ENCODE measurements around the gene RABAC1.

The RABAC1 gene

DNA sequence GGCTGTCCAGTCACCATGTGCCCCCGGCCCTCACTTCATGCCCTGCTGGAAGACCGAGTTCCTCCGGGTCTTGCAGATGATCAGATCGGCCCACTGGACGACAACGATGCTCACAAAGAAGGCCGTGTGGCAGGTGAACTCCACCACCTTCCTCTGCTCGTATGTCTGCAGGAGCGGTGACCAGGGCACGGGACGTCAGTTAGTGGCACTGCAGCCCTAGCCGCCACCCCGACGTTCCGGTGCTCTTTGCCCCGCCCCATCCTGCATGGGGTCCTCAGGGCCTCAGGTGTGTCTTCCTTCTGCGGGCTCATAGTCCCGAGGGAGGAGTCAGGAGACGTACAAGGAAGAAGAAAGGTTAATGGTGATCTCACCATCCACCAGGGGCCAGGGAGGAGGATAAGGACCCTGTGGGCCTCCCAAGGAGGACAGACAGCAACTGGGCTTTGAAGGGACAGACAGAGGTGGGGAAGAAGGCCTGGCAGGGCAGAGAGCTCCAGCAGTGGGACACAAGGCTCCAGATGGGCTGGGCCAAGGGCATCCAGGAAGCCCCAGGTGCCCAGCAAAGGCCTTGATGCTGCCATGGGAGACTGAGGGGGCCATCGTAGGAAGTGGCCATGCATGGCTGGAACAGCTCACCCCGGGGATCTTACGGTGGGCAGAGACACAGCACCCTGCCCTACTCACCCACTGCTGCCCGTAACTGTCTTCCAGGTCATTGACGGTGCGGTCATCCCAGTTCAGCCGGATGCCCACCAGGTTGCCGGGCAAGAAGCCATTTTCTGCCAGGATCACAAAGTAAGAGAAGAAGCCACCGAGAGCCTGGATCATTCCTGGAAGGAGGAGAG lies 9.9 kb upstream of the RABAC1 start:
- no peak for ATAC-seq
- no peak for TF ChIP-seq RARB (CRISPR knock-in tag; IDR thresholded peaks at IDR 0.05)
- TF ChIP-seq ESRRG (CRISPR knock-in tag; IDR thresholded peaks at IDR 0.05): no peak
- TF ChIP-seq, protein P1, sequence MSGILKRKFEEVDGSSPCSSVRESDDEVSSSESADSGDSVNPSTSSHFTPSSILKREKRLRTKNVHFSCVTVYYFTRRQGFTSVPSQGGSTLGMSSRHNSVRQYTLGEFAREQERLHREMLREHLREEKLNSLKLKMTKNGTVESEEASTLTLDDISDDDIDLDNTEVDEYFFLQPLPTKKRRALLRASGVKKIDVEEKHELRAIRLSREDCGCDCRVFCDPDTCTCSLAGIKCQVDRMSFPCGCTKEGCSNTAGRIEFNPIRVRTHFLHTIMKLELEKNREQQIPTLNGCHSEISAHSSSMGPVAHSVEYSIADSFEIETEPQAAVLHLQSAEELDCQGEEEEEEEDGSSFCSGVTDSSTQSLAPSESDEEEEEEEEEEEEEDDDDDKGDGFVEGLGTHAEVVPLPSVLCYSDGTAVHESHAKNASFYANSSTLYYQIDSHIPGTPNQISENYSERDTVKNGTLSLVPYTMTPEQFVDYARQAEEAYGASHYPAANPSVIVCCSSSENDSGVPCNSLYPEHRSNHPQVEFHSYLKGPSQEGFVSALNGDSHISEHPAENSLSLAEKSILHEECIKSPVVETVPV (CRISPR knock-in tag; IDR thresholded peaks at IDR 0.05): no peak

DNA sequence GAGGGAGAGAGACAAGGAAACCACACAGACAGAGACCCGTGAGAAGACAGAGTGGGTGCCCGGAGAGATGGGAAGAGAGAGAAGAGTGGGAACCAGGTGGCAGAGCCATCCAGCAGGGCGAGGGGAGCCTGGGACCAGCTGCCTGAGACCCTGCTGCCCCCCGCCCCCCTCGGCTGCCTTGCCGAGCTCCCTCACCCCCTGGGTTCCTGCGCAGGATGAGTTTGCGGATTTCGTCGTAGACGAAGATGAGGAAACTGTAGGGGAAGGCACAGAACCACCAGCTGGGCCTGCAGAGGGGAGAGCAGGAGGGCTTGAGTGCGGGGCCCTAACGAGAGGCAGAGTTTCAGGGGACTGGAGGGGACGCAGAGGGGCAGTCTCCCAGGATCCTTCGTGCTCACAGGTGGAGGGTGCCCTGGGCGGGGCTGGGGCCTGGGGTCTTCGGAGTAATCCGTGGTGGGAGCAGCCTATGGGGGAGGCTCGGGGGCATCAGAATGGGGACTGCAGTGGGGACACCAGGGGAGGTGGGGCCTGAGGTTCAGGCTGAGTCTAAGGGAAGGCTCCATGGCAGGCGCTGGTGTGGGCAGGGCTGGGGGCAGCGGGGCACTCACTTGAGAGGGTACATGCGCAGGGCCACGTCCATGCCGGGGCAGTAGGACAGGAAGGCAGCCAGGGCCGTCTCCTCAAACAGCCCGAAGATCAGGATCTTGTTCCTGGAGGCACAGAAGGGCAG lies 8.1 kb upstream of the RABAC1 start:
- TF ChIP-seq ZNF70 (CRISPR knock-in tag; IDR thresholded peaks at IDR 0.05) (no peak), TOX (CRISPR knock-in tag; IDR thresholded peaks at IDR 0.05; ENCODE audit: borderline replicate concordance) (no peak), ARNTL (CRISPR knock-in tag; IDR thresholded peaks at IDR 0.05; ENCODE audit: borderline replicate concordance, low read depth) (no peak), OSR1 (CRISPR knock-in tag; IDR thresholded peaks at IDR 0.05) (no peak), ZFP3 (CRISPR knock-in tag; IDR thresholded peaks at IDR 0.05) (no peak), ZNF8 (CRISPR knock-in tag; IDR thresholded peaks at IDR 0.05) (no peak), SNAI2 (CRISPR knock-in tag; IDR thresholded peaks at IDR 0.05) (no peak), ISL1 (CRISPR knock-in tag; IDR thresholded peaks at IDR 0.05) (no peak), TCF4 (CRISPR knock-in tag; IDR thresholded peaks at IDR 0.05; ENCODE audit: borderline replicate concordance) (no peak), PPARA (CRISPR knock-in tag; IDR thresholded peaks at IDR 0.05; ENCODE audit: borderline replicate concordance) (no peak), ZFP30 (CRISPR knock-in tag; IDR thresholded peaks at IDR 0.05) (no peak), ZNF565 (CRISPR knock-in tag; conservative IDR thresholded peaks at IDR 0.05; ENCODE audit: low read depth) (no peak), GLIS3 (CRISPR knock-in tag; IDR thresholded peaks at IDR 0.05) (no peak), CSDC2 (CRISPR knock-in tag; IDR thresholded peaks at IDR 0.05) (no peak), RARB (CRISPR knock-in tag; IDR thresholded peaks at IDR 0.05) (no peak), ZC3H10 (CRISPR knock-in tag; IDR thresholded peaks at IDR 0.05) (no peak)
- TF ChIP-seq, protein P2, sequence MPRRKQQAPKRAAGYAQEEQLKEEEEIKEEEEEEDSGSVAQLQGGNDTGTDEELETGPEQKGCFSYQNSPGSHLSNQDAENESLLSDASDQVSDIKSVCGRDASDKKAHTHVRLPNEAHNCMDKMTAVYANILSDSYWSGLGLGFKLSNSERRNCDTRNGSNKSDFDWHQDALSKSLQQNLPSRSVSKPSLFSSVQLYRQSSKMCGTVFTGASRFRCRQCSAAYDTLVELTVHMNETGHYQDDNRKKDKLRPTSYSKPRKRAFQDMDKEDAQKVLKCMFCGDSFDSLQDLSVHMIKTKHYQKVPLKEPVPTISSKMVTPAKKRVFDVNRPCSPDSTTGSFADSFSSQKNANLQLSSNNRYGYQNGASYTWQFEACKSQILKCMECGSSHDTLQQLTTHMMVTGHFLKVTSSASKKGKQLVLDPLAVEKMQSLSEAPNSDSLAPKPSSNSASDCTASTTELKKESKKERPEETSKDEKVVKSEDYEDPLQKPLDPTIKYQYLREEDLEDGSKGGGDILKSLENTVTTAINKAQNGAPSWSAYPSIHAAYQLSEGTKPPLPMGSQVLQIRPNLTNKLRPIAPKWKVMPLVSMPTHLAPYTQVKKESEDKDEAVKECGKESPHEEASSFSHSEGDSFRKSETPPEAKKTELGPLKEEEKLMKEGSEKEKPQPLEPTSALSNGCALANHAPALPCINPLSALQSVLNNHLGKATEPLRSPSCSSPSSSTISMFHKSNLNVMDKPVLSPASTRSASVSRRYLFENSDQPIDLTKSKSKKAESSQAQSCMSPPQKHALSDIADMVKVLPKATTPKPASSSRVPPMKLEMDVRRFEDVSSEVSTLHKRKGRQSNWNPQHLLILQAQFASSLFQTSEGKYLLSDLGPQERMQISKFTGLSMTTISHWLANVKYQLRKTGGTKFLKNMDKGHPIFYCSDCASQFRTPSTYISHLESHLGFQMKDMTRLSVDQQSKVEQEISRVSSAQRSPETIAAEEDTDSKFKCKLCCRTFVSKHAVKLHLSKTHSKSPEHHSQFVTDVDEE (CRISPR knock-in tag; IDR thresholded peaks at IDR 0.05): no peak
- TF ChIP-seq, protein P1 (CRISPR knock-in tag; IDR thresholded peaks at IDR 0.05): no peak
- TF ChIP-seq, protein P3, sequence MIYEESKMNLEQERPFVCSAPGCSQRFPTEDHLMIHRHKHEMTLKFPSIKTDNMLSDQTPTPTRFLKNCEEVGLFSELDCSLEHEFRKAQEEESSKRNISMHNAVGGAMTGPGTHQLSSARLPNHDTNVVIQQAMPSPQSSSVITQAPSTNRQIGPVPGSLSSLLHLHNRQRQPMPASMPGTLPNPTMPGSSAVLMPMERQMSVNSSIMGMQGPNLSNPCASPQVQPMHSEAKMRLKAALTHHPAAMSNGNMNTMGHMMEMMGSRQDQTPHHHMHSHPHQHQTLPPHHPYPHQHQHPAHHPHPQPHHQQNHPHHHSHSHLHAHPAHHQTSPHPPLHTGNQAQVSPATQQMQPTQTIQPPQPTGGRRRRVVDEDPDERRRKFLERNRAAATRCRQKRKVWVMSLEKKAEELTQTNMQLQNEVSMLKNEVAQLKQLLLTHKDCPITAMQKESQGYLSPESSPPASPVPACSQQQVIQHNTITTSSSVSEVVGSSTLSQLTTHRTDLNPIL (CRISPR knock-in tag; IDR thresholded peaks at IDR 0.05; ENCODE audit: low read depth): no peak
- TF ChIP-seq, protein P4, sequence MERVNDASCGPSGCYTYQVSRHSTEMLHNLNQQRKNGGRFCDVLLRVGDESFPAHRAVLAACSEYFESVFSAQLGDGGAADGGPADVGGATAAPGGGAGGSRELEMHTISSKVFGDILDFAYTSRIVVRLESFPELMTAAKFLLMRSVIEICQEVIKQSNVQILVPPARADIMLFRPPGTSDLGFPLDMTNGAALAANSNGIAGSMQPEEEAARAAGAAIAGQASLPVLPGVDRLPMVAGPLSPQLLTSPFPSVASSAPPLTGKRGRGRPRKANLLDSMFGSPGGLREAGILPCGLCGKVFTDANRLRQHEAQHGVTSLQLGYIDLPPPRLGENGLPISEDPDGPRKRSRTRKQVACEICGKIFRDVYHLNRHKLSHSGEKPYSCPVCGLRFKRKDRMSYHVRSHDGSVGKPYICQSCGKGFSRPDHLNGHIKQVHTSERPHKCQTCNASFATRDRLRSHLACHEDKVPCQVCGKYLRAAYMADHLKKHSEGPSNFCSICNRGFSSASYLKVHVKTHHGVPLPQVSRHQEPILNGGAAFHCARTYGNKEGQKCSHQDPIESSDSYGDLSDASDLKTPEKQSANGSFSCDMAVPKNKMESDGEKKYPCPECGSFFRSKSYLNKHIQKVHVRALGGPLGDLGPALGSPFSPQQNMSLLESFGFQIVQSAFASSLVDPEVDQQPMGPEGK (CRISPR knock-in tag; IDR thresholded peaks at IDR 0.05; ENCODE audit: borderline replicate concordance): no peak
- no peak for ATAC-seq

Data from SK-N-SH treated with all-trans-retinoic acid at 6 μM for 48 hours (cell line).